ENCODE data around the gene CAT.

GRCh38 chr11:34451053-34451452, 12.3 kb downstream of the CAT start:
- TF ChIP-seq, protein P1, sequence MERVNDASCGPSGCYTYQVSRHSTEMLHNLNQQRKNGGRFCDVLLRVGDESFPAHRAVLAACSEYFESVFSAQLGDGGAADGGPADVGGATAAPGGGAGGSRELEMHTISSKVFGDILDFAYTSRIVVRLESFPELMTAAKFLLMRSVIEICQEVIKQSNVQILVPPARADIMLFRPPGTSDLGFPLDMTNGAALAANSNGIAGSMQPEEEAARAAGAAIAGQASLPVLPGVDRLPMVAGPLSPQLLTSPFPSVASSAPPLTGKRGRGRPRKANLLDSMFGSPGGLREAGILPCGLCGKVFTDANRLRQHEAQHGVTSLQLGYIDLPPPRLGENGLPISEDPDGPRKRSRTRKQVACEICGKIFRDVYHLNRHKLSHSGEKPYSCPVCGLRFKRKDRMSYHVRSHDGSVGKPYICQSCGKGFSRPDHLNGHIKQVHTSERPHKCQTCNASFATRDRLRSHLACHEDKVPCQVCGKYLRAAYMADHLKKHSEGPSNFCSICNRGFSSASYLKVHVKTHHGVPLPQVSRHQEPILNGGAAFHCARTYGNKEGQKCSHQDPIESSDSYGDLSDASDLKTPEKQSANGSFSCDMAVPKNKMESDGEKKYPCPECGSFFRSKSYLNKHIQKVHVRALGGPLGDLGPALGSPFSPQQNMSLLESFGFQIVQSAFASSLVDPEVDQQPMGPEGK (CRISPR knock-in tag; IDR thresholded peaks at IDR 0.05; ENCODE audit: borderline replicate concordance) = no peak
- TF ChIP-seq ARNTL (CRISPR knock-in tag; IDR thresholded peaks at IDR 0.05; ENCODE audit: borderline replicate concordance, low read depth) (no peak), ZNF565 (CRISPR knock-in tag; conservative IDR thresholded peaks at IDR 0.05; ENCODE audit: low read depth) (no peak), ZC3H10 (CRISPR knock-in tag; IDR thresholded peaks at IDR 0.05) (no peak), GLIS3 (CRISPR knock-in tag; IDR thresholded peaks at IDR 0.05) (no peak), CREB5 (CRISPR knock-in tag; IDR thresholded peaks at IDR 0.05; ENCODE audit: low read depth) (no peak), OSR1 (CRISPR knock-in tag; IDR thresholded peaks at IDR 0.05) (no peak), TOX (CRISPR knock-in tag; IDR thresholded peaks at IDR 0.05; ENCODE audit: borderline replicate concordance) (no peak)
- TF ChIP-seq, protein P2, sequence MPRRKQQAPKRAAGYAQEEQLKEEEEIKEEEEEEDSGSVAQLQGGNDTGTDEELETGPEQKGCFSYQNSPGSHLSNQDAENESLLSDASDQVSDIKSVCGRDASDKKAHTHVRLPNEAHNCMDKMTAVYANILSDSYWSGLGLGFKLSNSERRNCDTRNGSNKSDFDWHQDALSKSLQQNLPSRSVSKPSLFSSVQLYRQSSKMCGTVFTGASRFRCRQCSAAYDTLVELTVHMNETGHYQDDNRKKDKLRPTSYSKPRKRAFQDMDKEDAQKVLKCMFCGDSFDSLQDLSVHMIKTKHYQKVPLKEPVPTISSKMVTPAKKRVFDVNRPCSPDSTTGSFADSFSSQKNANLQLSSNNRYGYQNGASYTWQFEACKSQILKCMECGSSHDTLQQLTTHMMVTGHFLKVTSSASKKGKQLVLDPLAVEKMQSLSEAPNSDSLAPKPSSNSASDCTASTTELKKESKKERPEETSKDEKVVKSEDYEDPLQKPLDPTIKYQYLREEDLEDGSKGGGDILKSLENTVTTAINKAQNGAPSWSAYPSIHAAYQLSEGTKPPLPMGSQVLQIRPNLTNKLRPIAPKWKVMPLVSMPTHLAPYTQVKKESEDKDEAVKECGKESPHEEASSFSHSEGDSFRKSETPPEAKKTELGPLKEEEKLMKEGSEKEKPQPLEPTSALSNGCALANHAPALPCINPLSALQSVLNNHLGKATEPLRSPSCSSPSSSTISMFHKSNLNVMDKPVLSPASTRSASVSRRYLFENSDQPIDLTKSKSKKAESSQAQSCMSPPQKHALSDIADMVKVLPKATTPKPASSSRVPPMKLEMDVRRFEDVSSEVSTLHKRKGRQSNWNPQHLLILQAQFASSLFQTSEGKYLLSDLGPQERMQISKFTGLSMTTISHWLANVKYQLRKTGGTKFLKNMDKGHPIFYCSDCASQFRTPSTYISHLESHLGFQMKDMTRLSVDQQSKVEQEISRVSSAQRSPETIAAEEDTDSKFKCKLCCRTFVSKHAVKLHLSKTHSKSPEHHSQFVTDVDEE (CRISPR knock-in tag; IDR thresholded peaks at IDR 0.05) = no peak
